DMS79 treated with DMSO at 0.1 percent for 48 hours (cell line): ENCODE data around the gene RGS6.

Source experiments
- DNase-seq: peaks from one replicate; lab custom pipeline; 2025; lab: John Stamatoyannopoulos, UW

Gene RGS6

DNA sequence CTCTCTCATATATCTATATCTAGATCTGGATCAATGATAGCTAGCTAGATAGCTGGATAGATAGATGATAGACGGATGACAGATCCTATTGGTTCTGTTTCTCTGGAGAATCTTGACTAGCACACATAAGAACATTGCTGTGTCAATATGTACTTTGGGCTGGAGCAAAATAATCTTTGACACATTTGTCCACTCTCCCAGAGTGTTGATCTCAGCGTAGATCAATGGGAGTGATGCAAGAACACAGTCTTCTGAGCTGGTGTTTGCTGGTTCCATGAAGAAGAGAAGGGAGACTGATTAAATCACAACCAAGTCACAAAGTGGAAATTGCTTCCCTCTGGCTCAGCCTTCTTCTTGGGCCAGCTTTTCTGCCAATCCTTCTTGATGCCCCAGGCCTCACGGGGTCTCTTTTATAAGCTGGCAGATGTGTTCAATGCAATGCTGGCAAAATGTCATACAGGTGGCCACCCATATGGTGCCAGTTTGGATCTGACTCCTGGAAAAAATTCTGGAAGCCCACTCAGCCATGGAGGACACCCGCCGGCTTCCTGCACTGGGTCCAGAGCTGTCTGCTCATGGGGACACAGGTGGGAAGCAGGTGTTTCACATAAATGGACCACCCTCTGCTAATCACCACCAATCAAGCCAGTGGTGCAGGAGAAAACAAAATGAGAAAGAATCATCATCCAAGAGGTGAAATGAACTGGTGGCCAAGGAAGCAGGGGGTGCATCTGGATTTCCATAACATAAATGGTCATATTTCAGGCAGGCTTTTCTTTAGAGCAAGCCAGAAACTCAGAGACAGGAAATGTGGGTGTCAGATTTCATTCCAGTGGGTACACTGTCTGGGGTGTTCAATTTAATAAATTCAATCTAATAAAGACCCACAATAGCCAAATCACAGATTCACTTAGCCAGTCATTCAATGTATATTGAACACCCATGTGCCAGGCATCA, 651.4 kb downstream of the RGS6 start:
- no peak for DNase-seq

DNA sequence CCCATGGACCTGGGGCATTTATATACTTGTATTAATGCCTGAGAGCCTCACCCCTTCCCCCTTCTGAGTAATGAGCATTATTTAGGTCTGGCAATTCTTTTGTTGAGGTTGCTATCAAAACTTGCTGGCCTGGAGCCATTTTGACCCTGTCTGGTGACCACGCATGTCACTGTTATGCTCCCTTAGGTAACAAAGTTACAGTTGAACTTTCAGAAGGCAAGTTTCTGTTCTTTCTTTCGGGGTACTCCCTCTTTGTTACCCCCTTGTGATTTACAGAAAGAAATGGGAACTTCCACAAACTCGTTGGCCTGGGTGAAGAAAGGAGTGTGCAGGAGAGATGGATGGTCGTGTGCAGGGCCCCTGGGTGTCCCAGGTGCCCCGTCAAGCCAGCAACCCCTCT, 656.3 kb downstream of the RGS6 start:
- DNase-seq, result no peak

DNA sequence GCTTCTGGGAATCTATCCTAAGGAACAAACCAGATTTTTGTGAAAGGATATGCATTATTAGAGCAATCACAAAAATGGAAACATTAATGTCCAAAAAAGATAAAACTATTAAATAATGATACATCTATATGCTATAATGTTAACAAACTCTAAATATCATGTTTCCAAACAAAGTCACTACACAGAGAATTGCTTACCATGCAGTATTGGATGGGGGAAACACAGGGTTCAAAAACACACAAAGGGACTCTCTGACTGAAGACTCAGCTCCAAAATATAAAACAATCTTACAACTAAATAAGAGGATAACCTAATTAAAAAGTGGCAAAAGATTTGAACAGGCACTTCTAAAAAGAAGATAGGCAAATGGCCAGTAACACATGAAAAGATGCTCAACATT, 657.4 kb downstream of the RGS6 start:
- DNase-seq, result no peak

DNA sequence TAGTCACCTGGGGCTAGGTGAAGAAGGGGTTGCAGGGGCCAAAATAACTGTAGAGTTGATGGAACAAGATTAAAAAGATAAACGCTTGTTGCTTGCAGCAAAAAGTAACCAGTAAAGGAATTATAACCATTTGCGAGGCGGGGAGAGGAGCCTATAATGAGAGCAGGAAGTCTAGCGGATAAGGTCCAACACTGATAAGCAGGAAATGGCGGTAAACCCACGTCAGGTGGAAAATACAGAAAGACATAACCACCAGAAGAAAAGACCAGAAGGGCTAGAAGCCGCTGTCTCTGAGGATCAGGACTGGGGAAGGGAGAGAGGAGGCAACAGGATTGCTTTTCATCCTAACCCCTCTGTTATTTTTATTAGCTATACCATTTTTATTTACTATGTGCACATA, 658.3 kb downstream of the RGS6 start:
- no peak for DNase-seq

DNA sequence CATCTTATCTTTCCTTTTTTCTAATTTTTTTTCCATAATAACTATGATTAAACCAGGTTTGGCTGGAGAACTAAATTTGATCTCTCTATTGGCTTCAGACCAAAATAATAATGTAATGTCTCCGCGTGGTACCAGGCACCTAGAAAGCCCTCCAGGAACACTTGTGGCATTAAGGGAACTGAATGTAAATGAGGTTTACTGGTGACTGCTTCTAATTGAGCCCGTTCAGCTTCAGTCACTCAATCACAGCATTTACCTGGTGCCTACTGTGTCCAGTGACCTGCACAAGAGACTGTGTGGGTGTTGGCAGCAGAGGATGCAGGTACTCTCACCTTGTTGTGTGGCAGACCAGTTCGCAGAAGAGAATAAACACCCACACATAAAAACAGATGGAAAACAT, 659.2 kb downstream of the RGS6 start:
- DNase-seq, result peak; percentile 84

DNA sequence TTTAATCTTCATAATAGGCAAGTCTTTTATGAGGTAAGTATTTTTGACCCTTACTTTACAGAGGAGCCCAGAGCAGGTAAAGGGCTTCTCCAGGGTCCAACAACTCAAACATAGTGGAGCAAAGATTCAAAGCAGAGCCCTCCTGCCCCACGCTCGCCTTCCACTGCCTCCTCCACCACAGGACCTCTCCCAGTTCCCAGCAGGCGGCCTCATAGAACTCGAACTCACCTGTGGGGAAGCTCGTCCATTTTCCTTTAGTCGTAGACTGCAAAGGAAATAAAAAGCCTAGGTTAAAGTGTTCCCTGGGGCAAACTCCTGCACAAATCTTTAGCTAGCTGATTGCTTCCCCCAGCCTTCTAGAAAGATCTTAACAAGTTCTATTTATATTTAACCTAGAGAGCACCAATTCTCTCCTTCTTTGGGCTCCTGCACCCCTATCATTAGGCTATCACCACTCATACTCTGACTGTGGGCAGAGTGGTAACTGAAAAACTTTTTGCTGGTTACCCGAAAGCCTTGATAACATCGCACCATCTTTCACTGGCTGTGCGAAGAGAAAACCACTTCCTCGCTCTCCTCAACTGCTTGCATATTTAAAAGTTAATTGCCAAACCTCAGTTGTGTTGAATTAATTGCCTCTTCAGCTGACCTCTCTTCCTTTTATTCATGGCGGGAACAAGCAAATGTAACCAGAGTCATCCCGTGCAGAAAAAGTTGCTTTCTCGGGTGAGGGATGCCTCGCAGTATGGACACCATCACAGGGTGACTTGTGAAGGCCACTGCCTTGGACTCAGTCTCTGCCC, 662.1 kb downstream of the RGS6 start:
- no peak for DNase-seq

DNA sequence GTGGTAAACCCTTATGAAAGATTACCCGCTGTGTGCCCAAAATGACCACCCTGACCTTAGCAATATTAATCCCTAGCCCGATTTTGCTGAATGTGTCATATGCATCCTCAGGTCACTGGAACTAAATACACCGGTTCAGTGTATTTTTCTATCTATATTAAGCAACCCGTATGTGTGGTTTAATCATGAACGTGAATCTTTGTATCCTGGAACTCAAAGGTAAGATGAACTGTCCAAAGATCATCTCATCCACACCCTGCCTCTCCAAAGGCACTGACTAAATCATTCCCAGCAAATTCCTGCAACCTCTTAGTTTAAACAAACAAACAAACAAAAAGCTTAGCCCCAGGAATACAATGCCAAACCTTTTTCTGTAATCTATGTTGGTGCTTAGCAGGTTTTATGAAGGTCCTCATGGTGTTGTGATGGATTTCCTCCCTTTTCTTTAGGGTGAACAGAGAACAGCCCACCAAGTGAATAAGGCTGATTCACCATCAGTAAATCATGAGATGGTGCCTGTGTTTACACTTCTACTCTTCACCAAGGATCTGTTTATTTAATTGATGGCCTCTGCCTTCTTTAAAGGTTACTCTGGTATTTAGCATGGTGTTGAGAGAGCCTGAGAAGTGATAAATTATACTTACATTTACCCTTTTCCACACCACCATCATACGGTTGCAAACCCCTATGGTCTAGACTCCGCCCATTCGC, 663.1 kb downstream of the RGS6 start:
- DNase-seq, result no peak

DNA sequence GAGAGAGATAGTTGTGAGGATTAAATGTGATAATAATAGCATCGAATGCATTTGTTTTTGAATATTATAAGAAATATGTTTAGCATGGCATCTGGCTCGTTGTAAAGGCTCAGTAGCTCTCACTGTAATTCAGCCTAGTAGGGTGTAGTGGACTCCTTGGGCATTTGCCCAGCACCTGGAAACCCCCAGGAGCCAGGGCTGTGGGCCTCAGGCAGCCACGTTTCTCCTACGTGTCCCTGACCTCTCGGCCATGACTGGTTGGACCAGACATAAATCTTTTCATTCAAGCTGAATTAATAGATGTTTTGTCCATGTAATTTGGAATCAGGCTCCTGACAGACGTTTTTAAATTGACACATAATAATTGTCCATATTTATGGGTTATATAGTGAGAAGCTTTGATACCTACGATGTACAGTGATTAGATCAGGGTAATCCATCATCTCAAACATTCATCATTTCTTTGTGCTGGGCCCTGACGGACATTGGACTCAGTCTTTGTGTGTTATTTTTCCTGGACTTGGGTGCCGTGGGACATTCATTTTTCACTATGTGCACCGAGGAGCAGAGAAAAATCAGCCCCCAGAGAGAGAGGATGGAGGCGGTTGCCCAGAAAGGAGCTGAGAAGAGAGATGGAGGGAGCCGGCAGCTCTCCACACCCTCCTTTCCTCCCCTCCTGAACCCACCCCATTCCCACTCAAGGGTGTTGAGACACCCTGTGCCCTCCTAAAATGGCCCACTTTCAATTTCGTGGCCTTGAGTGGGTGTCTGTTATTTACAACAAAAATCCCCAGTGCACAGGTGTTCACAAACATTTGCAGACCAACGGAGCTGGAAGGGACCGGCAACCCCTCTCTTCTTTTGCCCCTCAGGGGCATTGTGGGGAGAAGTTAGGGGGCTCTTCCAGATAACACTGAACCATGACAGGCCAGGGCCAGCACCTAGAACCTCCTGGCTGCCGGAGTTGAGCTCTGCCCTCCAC, 665.3 kb downstream of the RGS6 start:
- no peak for DNase-seq

DNA sequence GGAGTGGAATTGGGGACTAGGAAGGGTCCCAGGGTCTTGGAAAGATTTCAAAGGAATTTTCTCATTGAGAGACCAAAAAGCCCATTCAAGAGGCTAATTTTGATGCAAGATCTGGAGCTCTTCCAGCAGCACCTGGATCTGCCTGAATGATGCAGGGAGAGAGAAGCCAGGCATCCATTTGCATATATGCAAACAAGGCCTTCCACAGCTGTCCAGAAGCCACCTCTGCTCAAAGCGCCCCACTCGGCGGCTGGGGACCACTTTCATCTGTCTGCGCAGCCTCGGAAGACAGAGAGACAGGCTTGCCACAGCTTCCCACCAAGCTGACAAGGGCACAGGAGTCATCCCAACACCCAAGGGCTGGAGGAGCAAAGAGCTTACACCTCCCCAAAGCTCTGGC, 666.1 kb downstream of the RGS6 start:
- DNase-seq, result no peak

DNA sequence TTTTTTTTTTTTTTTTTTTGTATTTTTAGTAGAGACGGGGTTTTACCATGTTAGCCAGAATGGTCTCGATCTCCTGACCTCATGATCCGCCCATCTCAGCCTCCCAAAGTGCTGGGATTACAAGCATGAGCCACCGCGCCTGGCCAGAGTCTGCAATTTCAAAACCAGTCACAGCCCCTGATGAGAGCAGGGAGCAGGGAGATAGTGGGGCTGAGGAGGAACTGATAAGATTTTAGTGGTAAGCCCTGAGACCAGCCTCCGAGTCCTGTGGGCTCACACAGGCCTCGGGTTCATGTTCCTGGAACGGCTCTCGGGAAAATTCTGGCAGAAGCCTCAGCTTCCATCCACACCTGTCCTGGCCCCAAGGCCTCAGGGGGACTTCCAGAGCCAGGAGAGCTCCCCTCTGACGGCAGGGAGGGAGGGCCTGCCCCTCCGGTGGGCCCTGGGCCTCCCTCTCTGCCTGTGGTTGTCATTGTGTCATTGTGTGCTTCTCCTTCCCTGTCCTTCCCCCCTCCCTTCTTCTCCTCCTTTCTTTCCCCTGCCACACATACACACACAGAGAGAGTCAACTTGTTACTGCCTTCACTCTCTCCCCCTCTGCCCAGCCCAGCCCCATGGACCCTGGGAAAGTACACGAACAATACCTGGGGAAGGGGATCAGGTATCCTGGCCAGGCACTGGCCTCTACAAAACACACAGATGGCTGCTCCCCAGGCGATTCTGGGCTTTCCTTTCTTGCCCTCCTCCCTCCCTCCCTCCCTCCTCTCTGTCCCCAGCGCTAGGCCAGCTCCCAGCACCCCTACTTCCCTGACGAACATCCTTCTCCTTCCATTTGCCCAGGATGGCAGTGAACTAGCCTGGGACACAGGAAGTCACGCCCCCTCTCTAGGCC, 667.6 kb downstream of the RGS6 start:
- no peak for DNase-seq

DNA sequence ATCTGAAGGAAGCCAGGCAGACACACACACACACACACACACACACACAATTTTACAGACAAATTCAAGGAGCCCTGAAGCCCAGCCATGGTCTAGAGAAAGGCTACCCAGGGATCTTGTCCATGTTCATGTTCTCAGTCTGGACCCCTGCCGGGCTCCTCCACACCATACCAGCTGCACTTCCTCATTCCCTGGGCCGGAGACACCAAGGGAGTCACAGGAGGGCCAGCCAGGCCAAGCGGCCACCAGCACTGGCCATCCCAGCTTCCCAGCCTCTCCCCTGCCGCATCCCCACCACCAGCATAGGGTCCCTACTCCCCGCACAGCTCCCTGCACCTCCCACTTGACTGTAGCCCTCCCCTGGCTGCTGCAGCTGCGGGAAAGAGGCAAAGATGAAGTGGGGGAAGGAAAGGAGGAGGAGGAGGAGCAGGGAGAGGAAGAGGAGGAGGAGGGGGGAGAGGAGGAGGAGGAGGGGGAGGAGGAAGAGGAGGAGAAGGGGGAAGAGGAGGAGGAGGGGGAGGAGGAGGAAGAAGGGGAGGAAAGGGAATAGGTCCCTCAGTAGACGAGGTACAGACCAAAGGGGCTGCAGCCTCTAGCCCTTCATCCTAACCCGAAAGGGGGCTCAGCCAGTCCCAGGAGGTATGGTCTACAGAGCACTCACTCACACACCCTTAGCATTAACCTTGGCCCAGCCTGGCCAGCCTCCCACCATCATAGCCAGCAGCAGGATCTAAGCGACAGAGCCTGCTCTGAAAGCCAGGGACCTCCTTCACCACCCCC, 668.5 kb downstream of the RGS6 start:
- DNase-seq, result no peak

DNA sequence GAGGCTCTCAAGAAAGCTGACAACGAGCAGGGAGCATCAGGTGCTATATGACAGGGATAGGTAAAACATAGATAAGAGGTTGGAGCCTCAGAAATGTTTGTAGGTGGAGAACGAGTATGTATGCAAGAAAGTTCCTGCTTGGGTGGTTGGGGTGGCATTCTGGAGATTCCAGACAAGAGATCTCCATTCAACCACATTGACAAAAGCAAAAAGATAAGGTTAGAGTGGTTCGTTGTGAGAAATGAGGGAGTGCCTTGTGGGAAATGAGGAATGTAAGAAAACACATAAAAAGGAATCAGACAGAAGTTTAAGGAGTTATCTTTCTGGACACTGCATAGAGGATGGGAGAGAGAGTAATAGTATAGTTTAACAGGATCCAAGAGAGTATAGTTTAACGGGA, 671.4 kb downstream of the RGS6 start:
- no peak for DNase-seq

DNA sequence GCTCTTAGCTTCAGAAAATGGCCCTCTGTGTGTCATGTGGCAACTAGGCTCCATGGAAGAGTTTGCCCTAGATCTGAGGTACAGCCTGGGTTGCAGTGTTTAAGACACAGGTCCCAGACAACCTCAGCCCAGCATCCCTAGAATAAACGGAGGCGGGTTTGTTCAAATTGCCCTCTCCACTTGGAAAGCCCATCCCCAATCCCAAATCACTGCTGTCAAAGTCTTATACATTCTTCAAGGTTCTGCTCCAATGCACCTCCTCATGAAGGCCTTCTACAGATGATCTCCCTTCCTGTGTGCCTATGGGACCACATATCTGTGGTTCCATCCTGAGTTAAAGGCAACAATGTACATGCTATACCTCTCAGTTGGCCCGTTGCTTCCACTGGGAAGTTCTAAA, 671.9 kb downstream of the RGS6 start:
- DNase-seq, result no peak

DNA sequence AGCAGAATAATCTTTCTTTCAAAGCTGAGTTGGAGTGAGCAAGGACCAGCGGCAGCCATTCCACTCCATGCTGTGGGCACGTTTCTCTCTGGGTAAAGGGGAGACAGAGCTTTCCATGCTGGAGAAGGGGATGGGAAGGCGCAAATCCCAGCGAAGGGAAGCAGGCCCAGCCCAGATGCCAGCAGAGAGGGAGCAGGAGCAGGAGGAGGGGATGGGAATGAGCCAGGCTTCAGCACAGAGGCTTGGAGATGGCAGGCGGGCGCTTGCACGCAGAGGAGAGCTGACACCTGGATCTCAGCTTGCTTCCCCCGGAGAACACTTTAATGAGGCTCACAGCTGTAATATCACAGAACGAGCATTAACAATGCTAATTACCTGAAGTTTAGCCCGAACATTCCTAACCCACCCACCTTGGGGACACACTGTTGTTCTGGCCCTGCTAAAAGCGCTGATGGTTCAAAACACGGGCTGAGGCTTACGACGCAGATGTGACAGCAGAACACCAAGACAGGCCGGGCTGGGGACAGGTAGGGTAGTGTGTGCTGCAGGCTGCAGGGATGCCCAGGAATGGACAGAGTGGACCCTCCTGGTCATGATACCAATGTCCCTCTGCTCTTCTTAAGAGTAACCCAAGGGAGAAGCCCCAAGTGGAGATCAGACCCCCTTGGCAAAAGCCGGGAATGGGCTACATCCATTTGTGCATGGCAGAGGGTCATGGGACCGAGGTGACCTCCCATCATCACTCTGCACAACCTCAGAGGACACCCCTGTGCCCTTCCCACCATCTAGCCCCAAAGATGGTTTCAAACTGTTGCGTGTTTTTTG, 673.1 kb downstream of the RGS6 start:
- DNase-seq, result no peak

DNA sequence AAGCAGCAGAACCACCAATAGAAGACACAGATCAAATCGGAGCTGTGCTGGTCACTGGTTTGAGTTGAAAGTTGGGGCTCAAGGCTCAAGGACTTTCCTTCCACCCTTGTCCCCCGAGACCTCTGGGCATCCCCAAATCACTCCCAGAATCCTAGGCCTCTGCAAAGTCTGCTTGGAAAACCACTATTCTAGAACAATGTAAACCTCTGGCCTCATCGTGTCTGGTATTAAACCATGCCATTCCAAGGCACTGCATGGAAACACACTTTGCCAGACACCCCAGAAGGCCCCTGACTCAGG, 673.6 kb downstream of the RGS6 start:
- no peak for DNase-seq

DNA sequence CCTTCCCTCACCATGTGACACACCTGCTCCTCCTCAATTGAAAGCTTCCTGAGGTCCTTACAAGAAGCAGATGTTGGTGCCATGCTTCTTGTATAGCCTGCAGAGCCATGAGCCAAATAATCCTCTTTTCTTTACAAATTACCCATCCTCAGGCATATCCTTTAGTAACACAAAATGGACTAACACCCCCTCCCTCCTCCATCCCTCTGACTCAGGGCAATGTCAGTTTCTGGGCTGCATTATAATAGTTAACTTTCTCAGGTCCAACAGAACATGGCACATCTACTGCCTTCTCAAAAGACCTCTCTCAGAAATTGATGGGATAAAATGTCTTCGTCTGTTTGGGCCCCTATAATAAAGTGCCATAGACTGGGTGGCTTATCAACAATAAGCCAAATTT, 674.6 kb downstream of the RGS6 start:
- DNase-seq, result no peak

DNA sequence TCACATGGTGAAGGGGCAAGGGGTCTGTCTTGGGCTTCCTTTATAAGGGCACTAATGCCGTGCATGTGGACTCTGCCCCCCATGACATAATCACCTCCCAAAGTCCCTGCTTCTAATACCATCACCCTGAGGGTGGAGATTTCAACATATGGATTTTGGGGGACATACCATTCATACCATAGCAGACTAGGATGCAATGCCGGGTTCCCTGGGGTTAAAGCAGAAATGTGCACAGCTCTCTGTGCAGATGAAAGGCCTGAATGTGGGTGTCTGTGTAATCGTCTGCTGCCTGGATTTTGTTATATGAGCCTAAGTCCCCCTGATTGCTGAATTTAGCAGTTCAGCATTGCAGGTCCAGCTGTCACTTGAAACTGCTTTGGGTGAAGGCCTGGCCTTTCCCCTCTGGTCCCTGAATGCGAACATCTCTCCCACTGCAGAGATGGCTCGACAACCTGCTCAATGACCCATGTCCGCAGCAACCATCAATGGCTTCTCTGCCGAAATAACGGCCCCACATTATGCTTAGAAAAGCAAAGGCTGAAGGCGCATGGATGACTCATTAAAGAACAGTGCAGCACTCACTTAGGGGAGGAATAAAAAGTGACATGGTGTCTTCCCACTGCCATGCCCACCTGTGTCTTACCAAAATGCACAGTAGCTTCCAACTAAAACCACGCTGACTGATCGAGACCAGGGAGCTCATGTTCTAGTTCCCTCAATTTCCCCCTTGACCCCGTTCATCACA, 675.3 kb downstream of the RGS6 start:
- no peak for DNase-seq
